H1 (cell line): ENCODE data around the gene ACSF3. TPM values are rescaled to one million over a fixed set of nuclear protein-coding genes. Genes with fewer than 3 reads are reported as not detected.

Experiments used
- CTCF ChIA-PET: fragments of 300-600 bp; sonication (Branson Sonifier 250); formaldehyde crosslinking; loops from one replicate; lab custom pipeline; 2021; ENCODE audit not compliant: partially characterized antibody; lab: Charles Lee
- POLR2A ChIA-PET: fragments of 300-600 bp; sonication (Branson Sonifier 250); formaldehyde crosslinking; loops from one replicate; lab custom pipeline; 2021; ENCODE audit warnings: inconsistent platforms; ENCODE audit not compliant: partially characterized antibody; lab: Charles Lee
- DNase-seq, 2 experiments: peaks; one replicate each; pipeline versions ENCODE4 v3.0.0 to v3.0.0-alpha.2; 2010 to 2022; ENCODE audit warnings: low spot score in 2 of 2, low read depth in 1 of 2, mixed read lengths in 1 of 2
- FAIRE-seq: peaks from 2 replicates; lab custom pipeline; 2011; peaks lifted over from hg19 to GRCh38; lab: Jason Lieb, UNC
- H2AFZ ChIP-seq: 2 replicates; pipeline ENCODE4 v1.8.1; 2012; ENCODE audit warnings: low read length, inconsistent platforms
- H2AK5ac ChIP-seq: 2 replicates; pipeline ENCODE4 v1.6.1; 2013; ENCODE audit warnings: low read depth, low read length
- H2BK120ac ChIP-seq: replicated peaks from 2 replicates; pipeline ENCODE3; 2013; ENCODE audit warnings: low read depth, low read length, inconsistent platforms
- H2BK12ac ChIP-seq: 2 replicates; pipeline ENCODE4 v1.6.1; 2013; ENCODE audit warnings: low read depth, low read length
- H2BK15ac ChIP-seq: 2 replicates; pipeline ENCODE4 v1.6.1; 2013; ENCODE audit warnings: low read length
- H2BK20ac ChIP-seq: 2 replicates; pipeline ENCODE4 v1.6.1; 2013; ENCODE audit warnings: low read length
- H2BK5ac ChIP-seq: 2 replicates; pipeline ENCODE4 v1.6.1; 2013; ENCODE audit warnings: low read depth, low read length
- H3K14ac ChIP-seq: 2 replicates; pipeline ENCODE4 v1.6.1; 2013; ENCODE audit warnings: inconsistent platforms; ENCODE audit not compliant: insufficient read length
- H3K18ac ChIP-seq: 2 replicates; pipeline ENCODE4 v1.6.1; 2013; ENCODE audit warnings: low read length; ENCODE audit errors: extremely low read depth
- H3K23ac ChIP-seq: 2 replicates; pipeline ENCODE4 v1.6.1; 2013; ENCODE audit warnings: inconsistent platforms; ENCODE audit not compliant: insufficient read length
- H3K23me2 ChIP-seq: 2 replicates; pipeline ENCODE4 v1.6.1; 2013; ENCODE audit warnings: low read depth, low read length
- H3K27ac ChIP-seq: 2 replicates; pipeline ENCODE4 v1.6.1; 2011; ENCODE audit warnings: low read depth, low read length, inconsistent platforms
- H3K27me3 ChIP-seq, 4 experiments: replicated peaks in 1 of 4; 1 replicate in 1 of 4; 2 replicates in 3 of 4; pipeline versions ENCODE4 v1.6.1 to v1.8.1; 2011 to 2013; ENCODE audit warnings: low read length in 3 of 4, mild to moderate bottlenecking in 3 of 4, inconsistent platforms in 2 of 4, mixed read lengths in 2 of 4, moderate library complexity in 1 of 4; ENCODE audit not compliant: control insufficient read depth in 3 of 4, insufficient read depth in 3 of 4; ENCODE audit errors: extremely low read depth in 1 of 4
- H3K36me3 ChIP-seq, 4 experiments: 2 replicates each; pipeline versions ENCODE4 v1.6.1 to v1.8.1; 2011 to 2013; ENCODE audit warnings: mild to moderate bottlenecking in 4 of 4, low read length in 3 of 4, moderate library complexity in 2 of 4, control low read depth in 1 of 4, inconsistent platforms in 1 of 4; ENCODE audit not compliant: insufficient read depth in 4 of 4, control insufficient read depth in 2 of 4
- H3K4ac ChIP-seq: replicated peaks from 2 replicates; pipeline ENCODE3; 2013; ENCODE audit warnings: low read length, low read depth, mixed read lengths, inconsistent platforms; ENCODE audit not compliant: insufficient read length
- H3K4me1 ChIP-seq, 4 experiments: replicated peaks in 1 of 4; 1 replicate in 1 of 4; 2 replicates in 3 of 4; pipeline versions ENCODE4 v1.6.1 to v1.8.1; 2011 to 2013; ENCODE audit warnings: low read length in 3 of 4, inconsistent platforms in 2 of 4, mixed read lengths in 1 of 4; ENCODE audit not compliant: insufficient read depth in 4 of 4, control insufficient read depth in 3 of 4
- H3K4me2 ChIP-seq, 2 experiments: 2 replicates each; pipeline versions ENCODE4 v1.6.1 to v1.8.1; 2011 to 2013; ENCODE audit warnings: low read depth in 2 of 2, low read length in 2 of 2, control low read depth in 1 of 2, inconsistent platforms in 1 of 2, mild to moderate bottlenecking in 1 of 2; ENCODE audit not compliant: insufficient read depth in 1 of 2
- H3K4me3 ChIP-seq, 4 experiments: fragments of 200-600, 300-600 bp in 1 of 4; sonication (generic), shearing (Covaris generic), sonication (Bioruptor Twin) in 1 of 4; 2 replicates each; pipeline versions ENCODE4 v1.5.1 to v1.8.1; 2011 to 2016; ENCODE audit warnings: low read length in 4 of 4, low read depth in 3 of 4, control low read depth in 2 of 4, inconsistent platforms in 2 of 4, mild to moderate bottlenecking in 2 of 4, mixed read lengths in 1 of 4, moderate library complexity in 1 of 4; ENCODE audit not compliant: insufficient read depth in 2 of 4; ENCODE audit errors: extremely low read depth in 1 of 4
- H3K56ac ChIP-seq: replicated peaks from 2 replicates; pipeline ENCODE3; 2013; ENCODE audit warnings: low read depth, mild to moderate bottlenecking, mixed read lengths, low read length, inconsistent platforms; ENCODE audit not compliant: insufficient read length
- H3K79me1 ChIP-seq: 2 replicates; pipeline ENCODE4 v1.6.1; 2013; ENCODE audit warnings: low read depth, low read length, control low read depth
- H3K79me2 ChIP-seq, 2 experiments: 2 replicates each; pipeline versions ENCODE4 v1.6.1 to v1.8.1; 2012 to 2013; ENCODE audit warnings: low read length in 2 of 2, mild to moderate bottlenecking in 2 of 2, inconsistent platforms in 1 of 2; ENCODE audit not compliant: insufficient read depth in 2 of 2, control insufficient read depth in 1 of 2
- H3K9ac ChIP-seq, 4 experiments: replicated peaks in 1 of 4; 1 replicate in 1 of 4; 2 replicates in 3 of 4; pipeline versions ENCODE4 v1.6.1 to v1.8.1; 2011 to 2013; ENCODE audit warnings: low read depth in 3 of 4, low read length in 3 of 4, control low read depth in 2 of 4, mild to moderate bottlenecking in 2 of 4, moderate library complexity in 2 of 4, inconsistent platforms in 1 of 4; ENCODE audit errors: extremely low read depth in 1 of 4
- H3K9me3 ChIP-seq, 2 experiments: 2 replicates each; pipeline versions ENCODE4 v1.6.1 to v1.8.1; 2012 to 2013; ENCODE audit warnings: mild to moderate bottlenecking in 2 of 2, moderate library complexity in 2 of 2, control low read depth in 1 of 2, inconsistent platforms in 1 of 2, low read depth in 1 of 2, low read length in 1 of 2, mixed read lengths in 1 of 2; ENCODE audit not compliant: insufficient read depth in 2 of 2
- H4K20me1 ChIP-seq, 2 experiments: replicated peaks in 1 of 2; 2 replicates each; pipeline versions ENCODE3 to v1.8.1; 2011 to 2013; ENCODE audit warnings: inconsistent platforms in 2 of 2, low read length in 2 of 2, mild to moderate bottlenecking in 1 of 2; ENCODE audit not compliant: insufficient read depth in 2 of 2, control insufficient read depth in 1 of 2
- H4K5ac ChIP-seq: 2 replicates; pipeline ENCODE4 v1.6.1; 2013; ENCODE audit warnings: low read length, low read depth, mixed read lengths, inconsistent platforms; ENCODE audit not compliant: insufficient read length
- H4K8ac ChIP-seq: 2 replicates; pipeline ENCODE4 v1.8.0; 2013; ENCODE audit warnings: mild to moderate bottlenecking, moderate library complexity, low read length, inconsistent platforms; ENCODE audit not compliant: insufficient read depth; ENCODE audit errors: extremely low read depth
- H4K91ac ChIP-seq: replicated peaks from 2 replicates; pipeline ENCODE3; 2013; ENCODE audit warnings: low read length, mixed read lengths, inconsistent platforms; ENCODE audit not compliant: insufficient read length
- CBX5 ChIP-seq: fragments of 300-800, 300-1000 bp; sonication (generic); IDR thresholded peaks from 2 replicates; pipeline ENCODE4 v1.7.1; 2016; ENCODE audit warnings: antibody characterized with exemption, low read length, low read depth
- CHD2 ChIP-seq: IDR thresholded peaks from 2 replicates; pipeline ENCODE4 v1.6.1; 2012; ENCODE audit warnings: low read length, improper control_type of control experiment
- CREB1 ChIP-seq: IDR thresholded peaks from 2 replicates; pipeline ENCODE4 v1.6.1; 2012; ENCODE audit warnings: inconsistent platforms
- HDAC2 ChIP-seq, 2 experiments: fragments of 300-600 bp in 1 of 2; sonication (generic) in 1 of 2; IDR thresholded peaks; 2 replicates each; pipeline ENCODE4 v1.6.1; 2011 to 2012; ENCODE audit warnings: low read depth in 2 of 2, low read length in 2 of 2, mild to moderate bottlenecking in 2 of 2, moderate library complexity in 2 of 2, borderline replicate concordance in 1 of 2, inconsistent platforms in 1 of 2
- HDAC6 ChIP-seq: IDR thresholded peaks from one replicate; pipeline ENCODE4 v1.7.1; 2012; ENCODE audit warnings: low read depth, mild to moderate bottlenecking, inconsistent platforms, low read length, moderate library complexity
- JUND ChIP-seq: IDR thresholded peaks from 2 replicates; pipeline ENCODE4 v1.6.1; 2011; ENCODE audit warnings: mild to moderate bottlenecking, improper control_type of control experiment, low read length
- KDM4A ChIP-seq: IDR thresholded peaks from one replicate; pipeline ENCODE4 v1.7.1; 2012; ENCODE audit warnings: low read depth, mild to moderate bottlenecking, moderate library complexity, low read length, inconsistent platforms; ENCODE audit not compliant: severe bottlenecking
- POLR2A ChIP-seq, 2 experiments: IDR thresholded peaks; 1 replicate in 1 of 2; 2 replicates in 1 of 2; pipeline ENCODE4 v1.6.1; 2011; ENCODE audit warnings: low read depth in 2 of 2, low read length in 2 of 2, mild to moderate bottlenecking in 2 of 2; ENCODE audit errors: control extremely low read depth in 1 of 2
- POLR2AphosphoS5 ChIP-seq: IDR thresholded peaks from 2 replicates; pipeline ENCODE4 v1.6.1; 2011; ENCODE audit warnings: low read depth, low read length
- POU5F1 ChIP-seq: IDR thresholded peaks from 2 replicates; pipeline ENCODE4 v1.6.1; 2011; ENCODE audit warnings: low read depth, mild to moderate bottlenecking, low read length, moderate library complexity
- RBBP5 ChIP-seq: IDR thresholded peaks from 2 replicates; pipeline ENCODE4 v1.7.1; 2012; ENCODE audit warnings: low read depth, mild to moderate bottlenecking, inconsistent platforms, low read length, moderate library complexity, borderline replicate concordance
- RFX5 ChIP-seq: IDR thresholded peaks from 2 replicates; pipeline ENCODE4 v1.6.1; 2011; ENCODE audit warnings: low read depth, low read length, improper control_type of control experiment, borderline replicate concordance
- TAF7 ChIP-seq: optimal IDR thresholded peaks from 2 replicates; pipeline ENCODE3; 2011; ENCODE audit warnings: low read depth, mild to moderate bottlenecking, inconsistent platforms, low read length, moderate library complexity, borderline replicate concordance
- TCF12 ChIP-seq: IDR thresholded peaks from 2 replicates; pipeline ENCODE4 v1.6.1; 2011; ENCODE audit warnings: low read depth, mild to moderate bottlenecking, low read length
- WGBS, 2 experiments: shearing (Covaris generic) in 1 of 2; methylation state at CpG; one replicate each; pipeline versions ENCODE4 v1.1.6 to v1.1.7; 2013 to 2015; ENCODE audit warnings: low lambda C conversion rate in 2 of 2, mixed read lengths in 2 of 2, inconsistent platforms in 1 of 2, low coverage in 1 of 2, missing lambda C conversion rate in 1 of 2; ENCODE audit not compliant: insufficient replicate concordance in 2 of 2, insufficient coverage in 1 of 2, insufficient read length in 1 of 2; ENCODE audit errors: extremely low coverage in 1 of 2, missing lambda C conversion rate in 1 of 2; 5-methylcytosine and 5-hydroxymethylcytosine counted together
- polyA plus RNA-seq, 7 experiments: library from polyadenylated mRNA; depleted of rRNA in 3 of 7; stranded (reverse) in 5 of 7; unstranded in 2 of 7; fragments of >200 nt in 5 of 7; fragments of 200-250 nt in 2 of 7; gene quantifications; 1 replicate in 5 of 7; 2 replicates in 1 of 7; 4 replicates in 1 of 7; pipeline versions ENCODE4 v1.2.1 to v1.2.3, GENCODE V29; 2011 to 2013; ENCODE audit warnings: missing spikeins in 2 of 7, mixed read lengths in 2 of 7
- total RNA-seq: library from RNA; stranded (reverse); fragmentation: NEBNext Ultra II Directional; extraction: Animal tissue kit (Norgen Biotek cat#: 25700); gene quantifications from 2 replicates; pipeline ENCODE4 v1.2.1, GENCODE V29; 2021

ACSF3 gene
- total and polyA plus RNA-seq, 2 of the 8 experiments (the other 6 are each of a cell fraction or from before 2014, with no cell fraction given), result 15.6 to 22.9 TPM

- no peak for FAIRE-seq
- TF ChIP-seq TAF7 (no peak), HDAC6 (no peak), HDAC2 (IDR thresholded peaks at IDR 0.05; ENCODE audit: borderline replicate concordance in 1 of 2, low read depth in 2 of 2, low read length in 2 of 2) (no peak), TCF12 (no peak), RBBP5 (no peak), CREB1 (no peak), POU5F1 (no peak), JUND (no peak), CBX5 (no peak), KDM4A (no peak), POLR2A (IDR thresholded peaks at IDR 0.05; ENCODE audit: control extremely low read depth in 1 of 2, low read depth in 2 of 2, low read length in 2 of 2) (no peak), CHD2 (no peak), POLR2AphosphoS5 (no peak), RFX5 (no peak)
Observed at GRCh38 chr16:89187770-89188392, 94.2 kb downstream of the ACSF3 start.

More at GRCh38 chr16:89187770-89188392, 94.2 kb downstream of the ACSF3 start:
- no peak overlapping the region for H4K91ac ChIP-seq
- H4K8ac ChIP-seq, result no peak overlapping the region
- no peak overlapping the region for H3K14ac ChIP-seq
- H3K27ac ChIP-seq, result no peak overlapping the region
- H3K9me3 ChIP-seq, result no peaks in the 10 kb centered on the region; a peak in 1 of 4 replicates
- H2BK5ac ChIP-seq, result no peak overlapping the region
- DNase-seq, result peak in 1 of 2 experiments; percentile 48
- no peak overlapping the region for H2BK15ac ChIP-seq
- H2BK120ac ChIP-seq, result no peak overlapping the region
- H3K9ac ChIP-seq, result no peak overlapping the region
- peaks cover 0 to 4% of the 10 kb centered on the region in 2 experiments for H4K20me1 ChIP-seq
- CTCF ChIA-PET, result interaction anchor here (1.1 kb wide), 1 partner anchor 32 kb away, joined by 3 read pairs; no protein-coding TSS in a partner anchor
- no peak overlapping the region for H2BK12ac ChIP-seq
- H3K4ac ChIP-seq, result no peak overlapping the region
- POLR2A ChIA-PET, result interaction anchor here (0.6 to 0.9 kb wide), 2 partner anchors 11 to 30 kb away, joined by 3 read pairs; partner anchors contain the start of gene ZNF778
- WGBS, 2 experiments, result 80% methylated on average over 14 of the region's 19 CpGs; no CpG with 5 or more reads in 1 of the 2 experiments
- H3K36me3 ChIP-seq, result no peaks in the 10 kb centered on the region
- H2AK5ac ChIP-seq, result no peak overlapping the region
- H3K27me3 ChIP-seq, result peaks cover 0 to 9% (median 6%) of the 10 kb centered on the region in 4 experiments; a peak in 6 of 7 replicates
- H2BK20ac ChIP-seq, result no peak overlapping the region
- H2AFZ ChIP-seq, result no peak overlapping the region
- H3K79me1 ChIP-seq, result no peaks in the 10 kb centered on the region
- no peak overlapping the region for H3K4me2 ChIP-seq
- no peaks in the 10 kb centered on the region for H3K79me2 ChIP-seq
- H3K56ac ChIP-seq, result no peak overlapping the region
- no peaks in the 10 kb centered on the region; a peak in 1 of 7 replicates for H3K4me1 ChIP-seq
- no peak overlapping the region for H4K5ac ChIP-seq
- H3K23ac ChIP-seq, result no peak overlapping the region
- peaks cover 4% of the 10 kb centered on the region; the same call in 1 of the 2 replicates for H3K23me2 ChIP-seq
- no peak overlapping the region for H3K4me3 ChIP-seq
- no peak overlapping the region for H3K18ac ChIP-seq
